Memory B cell (primary cell): ENCODE data around the gene TNS3.

ENCODE experiments used
- ATAC-seq: fragments of 150-1000 bp; cut with Tn5 transposase; 2 replicates; pipeline ENCODE4 v1.10.0; 2021; ENCODE audit warnings: low read depth, mild to moderate bottlenecking, moderate library complexity
- DNase-seq, 2 donors: peaks; one replicate each; pipeline ENCODE4 v3.0.0; 2022; ENCODE audit warnings: low spot score in 2 of 2
- H3K27ac Mint-ChIP-seq: one replicate; pipeline ENCODE4 v1.8.0; 2022; ENCODE audit warnings: mild to moderate bottlenecking, moderate library complexity, mixed read lengths
- H3K27me3 Mint-ChIP-seq: one replicate; pipeline ENCODE4 v1.8.0; 2022; ENCODE audit warnings: mixed read lengths
- H3K36me3 Mint-ChIP-seq: one replicate; pipeline ENCODE4 v1.8.0; 2022; ENCODE audit warnings: mild to moderate bottlenecking, mixed read lengths
- H3K4me1 Mint-ChIP-seq: one replicate; pipeline ENCODE4 v1.8.0; 2022; ENCODE audit warnings: mixed read lengths
- H3K4me3 Mint-ChIP-seq: one replicate; pipeline ENCODE4 v1.8.0; 2022; ENCODE audit warnings: mild to moderate bottlenecking, moderate library complexity, mixed read lengths
- H3K9me3 Mint-ChIP-seq: one replicate; pipeline ENCODE4 v1.8.0; 2022; ENCODE audit warnings: mixed read lengths

Gene TNS3

DNA sequence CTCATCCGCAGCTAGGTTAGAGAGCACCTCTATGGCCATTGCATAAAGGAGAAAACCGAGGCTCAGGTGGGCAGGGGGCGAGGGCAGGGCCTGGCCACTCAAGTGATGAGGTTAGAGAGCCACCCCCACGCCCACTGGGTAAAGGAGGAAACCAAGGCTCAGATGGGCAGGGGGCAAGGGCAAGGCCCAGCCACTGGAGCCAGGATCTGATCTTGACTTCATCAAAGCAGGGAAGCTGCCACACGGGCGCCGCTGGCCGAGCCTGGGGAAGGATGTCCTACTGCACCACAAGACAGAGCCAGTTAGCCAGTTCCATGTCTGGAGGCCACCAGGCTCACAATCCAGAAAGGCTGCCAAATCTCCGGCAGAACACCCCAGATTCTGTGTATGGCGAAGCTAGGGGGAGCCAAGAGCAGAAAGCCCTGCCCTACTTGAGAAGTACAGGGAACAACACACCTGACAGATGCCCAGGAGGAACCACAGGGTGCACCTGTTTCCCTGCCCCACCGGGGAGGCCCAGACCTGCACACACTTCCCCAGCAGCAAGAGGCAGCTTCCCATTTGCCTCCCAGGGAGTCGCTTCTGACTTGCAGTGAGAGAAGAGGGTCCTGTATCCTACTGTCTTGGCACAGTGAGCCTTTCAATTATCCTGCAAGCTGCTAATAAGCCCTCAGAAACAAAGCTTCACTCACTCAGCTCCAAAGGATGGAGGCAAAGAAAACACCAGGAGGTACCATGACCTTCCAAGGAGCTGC lies 101.9 kb downstream of the TNS3 start:
- Mint-ChIP-seq H3K27ac (peak overlapping the region; percentile 87), H3K4me1 (peaks cover 52% of the 10 kb centered on the region), H3K36me3 (peaks cover 6% of the 10 kb centered on the region), H3K4me3 (peak overlapping the region; percentile 24), H3K27me3 (no peaks in the 10 kb centered on the region), H3K9me3 (no peaks in the 10 kb centered on the region)
- no peak for DNase-seq
- ATAC-seq, result peak; percentile 43

DNA sequence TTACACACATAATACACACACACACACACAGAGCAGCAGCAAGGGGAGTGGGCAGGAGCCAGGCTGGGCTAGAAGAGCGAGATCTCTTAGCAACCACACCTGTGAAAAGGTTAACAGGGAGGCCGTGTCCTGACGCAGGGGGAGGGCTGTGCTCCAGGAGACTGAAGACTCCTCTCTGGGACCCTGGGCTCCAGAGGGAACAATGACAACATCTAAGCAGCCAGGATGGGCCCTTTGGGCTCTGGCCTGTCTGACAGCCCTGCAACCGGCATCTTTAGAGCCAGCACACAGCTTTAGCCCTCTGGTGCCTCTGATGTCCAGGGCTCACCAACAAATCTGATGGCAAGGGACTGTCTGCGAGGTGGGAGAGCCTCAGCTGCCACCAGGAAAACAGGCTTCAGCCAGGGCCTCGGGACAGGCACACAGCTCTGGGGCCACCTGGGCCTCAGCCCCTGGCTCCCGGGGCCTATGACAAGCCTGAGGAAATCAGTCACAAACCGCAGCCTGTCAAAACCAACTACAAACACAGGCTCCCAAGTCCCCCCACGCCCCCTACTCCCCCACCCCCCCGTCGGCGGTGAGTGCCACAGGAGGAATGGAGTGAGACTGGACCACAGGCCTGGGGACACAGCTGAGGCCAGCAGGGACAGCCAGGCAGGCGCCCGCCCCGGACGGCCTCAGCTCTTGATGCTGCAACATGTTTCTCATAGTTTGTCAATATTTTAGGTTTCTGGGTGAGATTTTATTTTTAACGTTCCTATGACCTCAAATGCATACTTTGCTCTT lies 102.8 kb downstream of the TNS3 start:
- no peak for DNase-seq
- Mint-ChIP-seq H3K27me3 (no peaks in the 10 kb centered on the region), H3K4me3 (no peak overlapping the region), H3K4me1 (peaks cover 52% of the 10 kb centered on the region), H3K36me3 (peaks cover 6% of the 10 kb centered on the region), H3K27ac (peak overlapping the region; percentile 87), H3K9me3 (no peaks in the 10 kb centered on the region)
- no peak for ATAC-seq

DNA sequence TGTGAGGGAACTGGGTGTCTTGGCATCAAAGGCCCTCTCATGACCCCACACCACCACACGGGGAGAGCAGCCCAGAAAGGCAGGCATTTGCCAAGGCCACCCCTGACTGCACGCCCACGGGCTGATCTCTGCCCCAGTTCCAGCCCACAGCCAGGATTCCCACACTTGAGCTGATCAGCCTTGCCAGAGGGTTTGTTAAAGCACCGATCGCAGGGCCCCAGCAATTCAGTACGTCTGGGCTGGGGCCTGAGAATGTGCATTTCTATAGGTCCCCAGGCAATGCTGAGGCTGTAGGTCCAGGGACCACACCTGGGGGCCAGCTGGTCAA lies 103.9 kb downstream of the TNS3 start:
- Mint-ChIP-seq H3K27ac (peak overlapping the region; percentile 52), H3K4me1 (peaks cover 50% of the 10 kb centered on the region), H3K9me3 (no peaks in the 10 kb centered on the region), H3K27me3 (no peaks in the 10 kb centered on the region), H3K36me3 (peaks cover 6% of the 10 kb centered on the region), H3K4me3 (no peak overlapping the region)
- DNase-seq (no peak), ATAC-seq (no peak)

DNA sequence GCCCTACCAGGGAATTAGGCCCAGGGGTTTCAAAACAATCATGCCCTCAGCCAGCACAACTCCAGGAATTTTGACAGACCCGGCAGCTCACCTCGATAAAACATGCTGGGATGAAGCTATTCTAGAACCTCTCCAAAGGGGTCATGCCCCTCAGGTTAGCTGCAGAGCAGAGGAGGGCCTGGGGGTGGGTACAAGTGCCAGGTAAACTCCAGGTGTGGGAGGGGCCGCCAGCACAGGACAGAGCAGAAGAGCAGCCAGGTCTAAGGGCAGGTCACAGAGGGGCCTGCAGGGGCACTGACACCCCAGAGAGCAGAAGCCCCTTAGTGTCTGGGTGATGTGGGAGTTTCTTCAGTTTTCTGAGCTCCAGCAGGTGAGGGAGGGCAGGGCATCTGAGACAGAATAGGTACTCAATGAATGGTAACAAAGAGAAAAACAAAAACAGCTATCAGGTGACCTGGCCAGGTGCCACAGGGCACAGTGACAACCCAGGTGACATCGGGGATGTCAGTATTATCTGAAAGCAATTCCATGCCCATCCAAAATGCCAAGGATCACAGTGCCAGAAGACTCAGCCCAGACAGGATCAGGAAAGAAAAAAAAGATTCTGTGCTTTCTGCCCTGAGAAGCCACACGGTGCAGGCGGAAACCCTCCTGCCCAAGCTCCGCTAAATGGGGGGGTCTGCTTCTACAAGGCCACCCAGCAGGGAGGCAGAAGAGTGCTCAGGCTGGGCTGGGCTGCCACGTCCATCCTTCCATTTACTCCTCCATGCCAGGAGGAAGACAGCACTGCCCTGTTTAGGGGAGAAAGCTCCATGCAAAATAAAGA lies 104.5 kb downstream of the TNS3 start:
- no peaks in the 10 kb centered on the region for H3K9me3 Mint-ChIP-seq
- no peak for ATAC-seq
- no peaks in the 10 kb centered on the region for H3K27me3 Mint-ChIP-seq
- peak overlapping the region; percentile 52 for H3K27ac Mint-ChIP-seq
- H3K4me3 Mint-ChIP-seq, result no peak overlapping the region
- peaks cover 44% of the 10 kb centered on the region for H3K4me1 Mint-ChIP-seq
- peaks cover 4% of the 10 kb centered on the region for H3K36me3 Mint-ChIP-seq
- DNase-seq, result no peak

DNA sequence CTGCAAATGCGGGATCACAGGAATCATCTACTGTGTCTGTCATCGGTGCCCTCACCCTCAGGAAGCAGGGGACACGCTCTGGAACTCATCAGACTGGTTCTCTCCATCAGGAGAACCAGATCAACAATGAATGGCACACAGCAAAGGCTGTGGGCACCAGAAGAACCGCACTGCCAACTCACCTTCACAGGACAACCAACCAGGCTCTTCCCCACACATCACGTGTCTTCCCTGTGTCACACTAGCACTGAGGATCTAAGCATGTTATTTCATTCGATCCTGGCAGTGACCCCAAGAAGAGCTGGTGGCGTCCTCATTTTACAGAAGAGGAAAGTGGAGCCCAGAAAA lies 106.1 kb downstream of the TNS3 start:
- Mint-ChIP-seq H3K36me3 (peaks cover 6% of the 10 kb centered on the region), H3K27me3 (no peaks in the 10 kb centered on the region), H3K27ac (no peak overlapping the region), H3K4me1 (peaks cover 30% of the 10 kb centered on the region), H3K9me3 (no peaks in the 10 kb centered on the region), H3K4me3 (peak overlapping the region; percentile 18)
- ATAC-seq, result no peak
- DNase-seq, result no peak

DNA sequence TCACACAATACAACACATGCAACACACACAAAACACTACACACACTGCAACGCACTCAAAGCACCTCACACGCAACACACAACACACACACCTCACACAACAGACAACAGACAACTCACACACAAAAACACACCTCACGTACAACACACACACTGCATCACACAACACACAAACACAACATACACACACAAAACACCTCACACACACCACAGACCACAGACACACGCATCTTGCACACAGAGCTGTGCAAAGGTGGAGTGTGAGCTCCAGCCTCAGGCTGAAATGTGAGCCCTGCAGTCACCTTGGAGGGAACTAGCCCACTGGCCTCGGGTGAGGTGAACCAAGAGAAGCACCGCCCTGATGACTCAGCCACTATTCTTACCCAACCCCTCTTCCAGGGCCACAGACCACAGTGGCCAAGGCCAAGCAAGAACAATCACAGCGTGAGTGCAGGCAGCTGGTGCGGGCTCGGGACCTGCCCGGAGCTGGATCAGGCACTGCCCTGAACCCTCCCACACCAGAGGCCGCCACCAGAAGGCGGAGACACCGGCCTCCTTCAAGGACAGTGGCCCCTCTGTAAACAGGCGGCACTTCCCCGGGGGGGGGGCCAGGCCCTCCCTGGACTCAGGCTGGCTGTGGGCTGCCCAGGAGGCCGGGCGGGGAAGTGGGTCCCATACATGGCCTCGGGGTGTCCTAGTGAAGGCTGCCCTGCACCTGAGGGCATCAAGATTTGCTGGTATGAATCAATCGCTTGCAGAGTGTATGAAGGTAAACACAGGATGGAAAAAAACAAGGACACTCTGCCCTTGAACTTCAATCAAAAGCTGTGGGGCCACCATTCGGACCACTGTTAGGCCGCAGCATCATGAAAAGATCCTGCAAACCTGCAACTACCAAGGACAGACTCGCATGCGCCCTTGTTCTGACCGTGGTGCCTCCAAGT lies 106.7 kb downstream of the TNS3 start:
- DNase-seq, result peak in 1 of 2 donors; percentile 23
- peaks cover 7% of the 10 kb centered on the region for H3K36me3 Mint-ChIP-seq
- no peak overlapping the region for H3K4me3 Mint-ChIP-seq
- peak; percentile 82 for ATAC-seq
- H3K27me3 Mint-ChIP-seq, result no peaks in the 10 kb centered on the region
- no peaks in the 10 kb centered on the region for H3K9me3 Mint-ChIP-seq
- H3K27ac Mint-ChIP-seq, result no peak overlapping the region
- H3K4me1 Mint-ChIP-seq, result peaks cover 24% of the 10 kb centered on the region

DNA sequence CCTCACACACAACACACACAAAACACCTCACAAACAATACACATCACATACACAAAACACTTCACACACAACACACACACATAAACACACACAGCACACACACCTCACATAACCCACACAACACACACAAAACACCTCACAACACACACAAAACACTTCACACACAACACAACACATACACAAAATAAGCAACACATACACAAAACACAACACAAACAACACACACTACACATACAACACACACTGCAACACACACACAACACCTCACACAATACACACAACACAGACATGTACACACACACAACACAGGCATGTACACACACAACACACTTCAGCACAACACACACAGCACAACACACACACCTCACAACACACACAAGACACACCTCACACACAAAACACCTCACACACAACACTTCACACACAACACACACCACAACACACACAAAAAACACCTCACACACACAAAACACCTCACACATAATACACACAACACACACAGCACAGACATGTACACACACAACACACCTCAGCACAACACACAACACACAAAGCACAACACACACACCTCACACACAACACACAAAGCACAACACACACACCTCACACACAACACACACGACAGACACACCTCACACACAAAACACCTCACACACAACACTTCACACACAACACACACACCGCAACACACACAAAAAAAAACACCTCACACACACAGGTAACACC lies 107.5 kb downstream of the TNS3 start:
- no peaks in the 10 kb centered on the region for H3K27me3 Mint-ChIP-seq
- ATAC-seq (no peak), DNase-seq (no peak)
- H3K4me3 Mint-ChIP-seq, result no peak overlapping the region
- no peak overlapping the region for H3K27ac Mint-ChIP-seq
- peaks cover 16% of the 10 kb centered on the region for H3K4me1 Mint-ChIP-seq
- no peaks in the 10 kb centered on the region for H3K9me3 Mint-ChIP-seq
- peaks cover 9% of the 10 kb centered on the region for H3K36me3 Mint-ChIP-seq

DNA sequence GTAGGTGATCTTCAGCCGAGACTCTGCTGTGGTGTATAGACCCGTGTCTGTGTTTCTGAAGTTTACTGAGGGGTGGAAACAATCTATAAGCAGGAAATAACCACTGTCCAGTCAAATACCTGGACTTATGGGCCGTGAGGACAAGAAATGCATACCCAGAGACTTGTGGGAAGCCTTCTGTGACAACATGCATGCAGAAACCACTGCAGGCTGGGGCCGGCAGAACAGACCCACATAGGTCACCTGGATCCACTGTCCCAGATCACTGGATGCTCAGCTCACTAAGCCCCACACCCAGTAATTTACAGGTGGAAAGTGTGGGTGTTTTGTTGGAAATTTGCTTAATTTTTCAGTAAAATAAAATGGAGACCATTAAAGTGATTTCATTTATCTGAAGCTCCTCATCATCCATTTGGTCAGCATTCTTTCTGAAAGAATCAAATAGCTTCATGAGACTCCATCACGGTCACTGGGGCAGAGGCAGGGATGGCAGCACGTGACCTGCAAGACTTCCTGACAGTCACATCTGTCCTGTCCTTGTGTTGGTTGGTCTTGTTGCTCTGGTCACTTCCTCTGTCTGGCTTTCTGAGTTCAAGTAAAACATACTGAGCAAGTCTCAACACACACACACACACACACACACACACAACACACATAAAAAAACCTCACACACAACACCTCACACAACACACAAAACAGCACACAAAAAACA lies 108.3 kb downstream of the TNS3 start:
- H3K4me3 Mint-ChIP-seq, result no peak overlapping the region
- peaks cover 14% of the 10 kb centered on the region for H3K4me1 Mint-ChIP-seq
- ATAC-seq, result no peak
- H3K9me3 Mint-ChIP-seq, result no peaks in the 10 kb centered on the region
- DNase-seq, result no peak
- H3K36me3 Mint-ChIP-seq, result peaks cover 9% of the 10 kb centered on the region
- no peak overlapping the region for H3K27ac Mint-ChIP-seq
- H3K27me3 Mint-ChIP-seq, result no peaks in the 10 kb centered on the region

DNA sequence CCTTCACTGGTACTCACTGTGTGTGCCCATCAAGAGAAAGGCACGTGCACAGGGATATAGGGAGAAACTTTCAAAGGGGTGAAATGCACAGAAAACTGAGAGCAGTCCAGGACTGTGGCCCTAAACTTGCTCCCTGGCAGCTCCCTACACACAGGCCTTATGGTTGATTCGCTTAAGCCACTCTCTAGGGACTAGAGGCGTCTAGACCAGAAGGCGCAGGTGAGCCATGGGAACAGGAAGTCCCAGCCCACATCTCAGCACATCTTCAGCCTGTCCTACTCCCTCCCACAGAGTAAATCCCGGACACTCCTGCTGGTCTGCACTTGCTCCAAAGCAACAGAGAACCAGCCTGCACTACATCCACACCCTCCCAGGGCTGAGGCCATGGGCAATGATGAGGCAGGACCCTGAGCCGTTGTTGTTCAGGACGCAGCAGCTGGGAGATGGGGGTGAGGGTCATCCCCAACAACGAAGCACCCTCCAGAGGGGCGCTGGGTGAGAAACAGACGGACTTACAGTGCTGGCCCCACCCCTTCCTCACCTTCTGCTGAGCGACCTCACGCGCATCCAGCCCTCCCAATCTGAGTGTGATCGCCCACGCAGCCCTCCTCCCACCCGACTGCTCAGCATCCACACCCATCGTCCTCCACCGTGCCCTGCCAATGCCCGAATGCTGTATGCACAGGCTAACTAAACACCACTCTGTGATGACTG lies 109.3 kb downstream of the TNS3 start:
- H3K9me3 Mint-ChIP-seq, result no peaks in the 10 kb centered on the region
- no peak overlapping the region for H3K27ac Mint-ChIP-seq
- no peaks in the 10 kb centered on the region for H3K27me3 Mint-ChIP-seq
- H3K4me1 Mint-ChIP-seq, result peaks cover 10% of the 10 kb centered on the region
- peak; percentile 53 for ATAC-seq
- H3K4me3 Mint-ChIP-seq, result no peak overlapping the region
- DNase-seq, result no peak
- peaks cover 9% of the 10 kb centered on the region for H3K36me3 Mint-ChIP-seq

DNA sequence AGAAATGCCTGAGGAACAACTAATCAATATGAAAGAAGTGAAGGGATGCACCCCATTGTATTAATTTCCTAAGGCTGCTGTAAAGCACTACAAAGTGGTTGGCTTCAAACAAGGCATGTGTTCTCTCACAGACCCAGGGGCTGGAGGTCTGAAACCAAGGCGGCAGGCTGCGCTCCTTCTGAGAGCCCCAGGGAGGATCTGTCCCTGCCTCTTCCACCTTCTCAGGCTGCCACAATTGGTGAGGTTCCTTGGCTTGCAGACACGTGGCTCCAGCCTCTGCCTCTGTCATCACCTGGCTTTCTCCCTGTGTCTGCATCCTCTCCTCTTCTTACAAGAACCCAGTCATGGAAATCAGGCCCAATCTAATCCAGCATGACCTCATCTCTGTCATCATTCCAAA lies 110.1 kb downstream of the TNS3 start:
- DNase-seq (no peak), ATAC-seq (no peak)
- Mint-ChIP-seq H3K4me3 (no peak overlapping the region), H3K27ac (no peak overlapping the region), H3K36me3 (peaks cover 9% of the 10 kb centered on the region), H3K9me3 (no peaks in the 10 kb centered on the region), H3K4me1 (peaks cover 10% of the 10 kb centered on the region), H3K27me3 (no peaks in the 10 kb centered on the region)

DNA sequence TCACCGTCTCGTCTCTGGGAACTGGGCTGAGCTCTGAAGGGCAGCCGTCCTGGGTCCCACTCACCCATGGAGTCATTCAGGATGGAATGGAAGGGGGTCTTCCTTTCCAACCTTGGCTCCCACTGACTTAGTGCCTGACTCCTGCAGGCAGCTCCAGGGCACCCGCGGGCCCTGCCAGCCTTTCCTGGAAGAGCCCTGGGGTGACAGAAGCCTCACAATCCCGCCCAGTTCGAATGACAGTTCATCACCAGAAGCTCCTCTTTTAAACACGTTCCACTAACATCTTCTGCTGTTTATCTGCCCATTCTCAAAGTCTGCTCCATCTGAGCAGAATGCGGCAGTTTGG lies 110.6 kb downstream of the TNS3 start:
- peaks cover 5% of the 10 kb centered on the region for H3K36me3 Mint-ChIP-seq

More for the DNA sequence above, 110.6 kb downstream of the TNS3 start:
- no peaks in the 10 kb centered on the region for H3K9me3 Mint-ChIP-seq
- peaks cover 6% of the 10 kb centered on the region for H3K4me1 Mint-ChIP-seq
- no peaks in the 10 kb centered on the region for H3K27me3 Mint-ChIP-seq
- ATAC-seq, result no peak
- no peak overlapping the region for H3K27ac Mint-ChIP-seq
- no peak for DNase-seq
- no peak overlapping the region for H3K4me3 Mint-ChIP-seq
